Measurements from ENCODE around the gene FIBIN.

- TF ChIP-seq, protein P1, sequence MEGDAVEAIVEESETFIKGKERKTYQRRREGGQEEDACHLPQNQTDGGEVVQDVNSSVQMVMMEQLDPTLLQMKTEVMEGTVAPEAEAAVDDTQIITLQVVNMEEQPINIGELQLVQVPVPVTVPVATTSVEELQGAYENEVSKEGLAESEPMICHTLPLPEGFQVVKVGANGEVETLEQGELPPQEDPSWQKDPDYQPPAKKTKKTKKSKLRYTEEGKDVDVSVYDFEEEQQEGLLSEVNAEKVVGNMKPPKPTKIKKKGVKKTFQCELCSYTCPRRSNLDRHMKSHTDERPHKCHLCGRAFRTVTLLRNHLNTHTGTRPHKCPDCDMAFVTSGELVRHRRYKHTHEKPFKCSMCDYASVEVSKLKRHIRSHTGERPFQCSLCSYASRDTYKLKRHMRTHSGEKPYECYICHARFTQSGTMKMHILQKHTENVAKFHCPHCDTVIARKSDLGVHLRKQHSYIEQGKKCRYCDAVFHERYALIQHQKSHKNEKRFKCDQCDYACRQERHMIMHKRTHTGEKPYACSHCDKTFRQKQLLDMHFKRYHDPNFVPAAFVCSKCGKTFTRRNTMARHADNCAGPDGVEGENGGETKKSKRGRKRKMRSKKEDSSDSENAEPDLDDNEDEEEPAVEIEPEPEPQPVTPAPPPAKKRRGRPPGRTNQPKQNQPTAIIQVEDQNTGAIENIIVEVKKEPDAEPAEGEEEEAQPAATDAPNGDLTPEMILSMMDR (IDR thresholded peaks at IDR 0.05): no peak
- no peak for TF ChIP-seq POLR2A (IDR thresholded peaks at IDR 0.05)
These were observed 28.8 kb downstream of the FIBIN start for GRCh38 chr11:27022659-27023251.

Data from esophagus squamous epithelium (tissue), 4 donors.